ENCODE results near the gene TMEM45A.
A peak's percentile ranks its signal among the peaks of the same experiment; 100 is the strongest.

The TMEM45A gene

DNA sequence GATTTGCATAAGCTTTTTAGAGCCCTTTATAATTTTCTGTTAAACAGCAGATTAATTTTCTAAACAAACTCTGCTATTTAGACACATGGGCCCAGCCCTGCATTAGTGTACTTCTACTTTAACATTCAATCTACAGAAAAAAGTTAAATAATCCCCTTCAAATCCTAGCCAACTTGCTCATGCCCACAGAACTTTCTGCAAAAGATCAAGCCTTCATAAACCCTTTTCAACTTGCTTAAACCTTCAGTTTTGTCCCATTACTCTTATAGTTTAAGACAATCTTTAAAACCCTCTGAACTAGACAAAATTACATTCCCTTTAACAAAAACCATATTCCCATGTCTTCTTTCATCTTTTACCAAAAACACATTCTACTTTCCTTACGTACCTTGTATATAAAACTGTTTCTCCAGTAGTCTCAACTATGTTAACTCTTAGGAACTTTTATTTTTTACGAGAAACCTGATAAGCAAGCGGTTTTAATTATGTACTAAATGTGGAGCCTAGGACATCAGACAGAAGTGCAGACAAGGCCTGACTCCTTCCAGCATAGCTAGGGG, 91.8 kb downstream of the TMEM45A start:
- Histone ChIP-seq H3K4me3 (no peak overlapping the region), H3K27ac (no peak overlapping the region)
- DNase-seq (ENCODE audit: low spot score) = no peak
- TF ChIP-seq, protein P1, sequence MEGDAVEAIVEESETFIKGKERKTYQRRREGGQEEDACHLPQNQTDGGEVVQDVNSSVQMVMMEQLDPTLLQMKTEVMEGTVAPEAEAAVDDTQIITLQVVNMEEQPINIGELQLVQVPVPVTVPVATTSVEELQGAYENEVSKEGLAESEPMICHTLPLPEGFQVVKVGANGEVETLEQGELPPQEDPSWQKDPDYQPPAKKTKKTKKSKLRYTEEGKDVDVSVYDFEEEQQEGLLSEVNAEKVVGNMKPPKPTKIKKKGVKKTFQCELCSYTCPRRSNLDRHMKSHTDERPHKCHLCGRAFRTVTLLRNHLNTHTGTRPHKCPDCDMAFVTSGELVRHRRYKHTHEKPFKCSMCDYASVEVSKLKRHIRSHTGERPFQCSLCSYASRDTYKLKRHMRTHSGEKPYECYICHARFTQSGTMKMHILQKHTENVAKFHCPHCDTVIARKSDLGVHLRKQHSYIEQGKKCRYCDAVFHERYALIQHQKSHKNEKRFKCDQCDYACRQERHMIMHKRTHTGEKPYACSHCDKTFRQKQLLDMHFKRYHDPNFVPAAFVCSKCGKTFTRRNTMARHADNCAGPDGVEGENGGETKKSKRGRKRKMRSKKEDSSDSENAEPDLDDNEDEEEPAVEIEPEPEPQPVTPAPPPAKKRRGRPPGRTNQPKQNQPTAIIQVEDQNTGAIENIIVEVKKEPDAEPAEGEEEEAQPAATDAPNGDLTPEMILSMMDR (IDR thresholded peaks at IDR 0.05) = no peak

- DNase-seq (ENCODE audit: low spot score) = no peak
- TF ChIP-seq, protein P1 (IDR thresholded peaks at IDR 0.05) = no peak
- H3K4me3 ChIP-seq = no peak overlapping the region
- H3K27ac ChIP-seq = no peak overlapping the region
Measured at GRCh38 chr3:100586832-100587231, 94.4 kb downstream of the TMEM45A start.

GRCh38 chr3:100588251-100588650, 95.8 kb downstream of the TMEM45A start:
- no peak overlapping the region for H3K27ac ChIP-seq
- DNase-seq (ENCODE audit: low spot score) = no peak
- TF ChIP-seq, protein P1 (IDR thresholded peaks at IDR 0.05) = no peak
- H3K4me3 ChIP-seq = no peak overlapping the region

DNA sequence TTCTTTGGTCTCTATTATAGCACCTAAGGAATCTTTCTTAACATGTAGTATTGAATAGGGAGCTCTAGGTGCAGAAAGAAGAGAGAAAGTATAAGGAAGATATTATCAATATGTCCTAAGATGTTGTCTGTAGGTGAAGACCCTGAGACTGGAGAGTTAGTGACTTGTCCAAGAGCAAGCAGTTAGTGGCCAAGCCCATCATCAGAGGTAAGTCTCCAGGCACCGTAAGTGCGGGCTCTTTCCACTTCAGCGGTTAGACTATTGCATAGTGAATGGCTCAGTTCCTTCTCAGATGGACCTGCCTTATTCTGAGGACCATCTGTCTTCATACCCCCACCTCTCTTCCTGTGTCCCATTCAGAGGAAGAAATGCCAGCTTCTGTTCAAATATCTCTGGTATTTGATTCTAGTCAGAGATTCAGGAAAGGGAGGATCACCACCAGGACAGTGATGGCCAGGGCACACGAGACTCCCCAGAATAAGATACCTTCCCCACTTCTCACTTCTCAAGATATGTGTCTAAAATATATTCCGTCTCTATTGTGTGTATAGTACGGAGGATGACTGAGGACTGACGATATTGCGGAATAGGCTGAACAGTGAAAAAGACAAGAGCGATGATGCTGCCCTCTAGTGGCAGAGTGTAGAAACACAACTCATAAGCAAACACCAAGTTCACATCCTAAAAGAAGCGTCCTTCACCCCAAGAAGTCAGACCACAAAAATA, 97.9 kb downstream of the TMEM45A start:
- H3K27ac ChIP-seq = no peak overlapping the region
- peak overlapping the region; percentile 49 for H3K4me3 ChIP-seq
- TF ChIP-seq, protein P1 (IDR thresholded peaks at IDR 0.05) = peak; percentile 83

GRCh38 chr3:100590840-100591147, 98.4 kb downstream of the TMEM45A start:
- TF ChIP-seq, protein P1 (IDR thresholded peaks at IDR 0.05) = no peak
- Histone ChIP-seq H3K27ac (no peak overlapping the region), H3K4me3 (no peak overlapping the region)
- DNase-seq (ENCODE audit: low spot score) = no peak

More for the DNA sequence above, 97.9 kb downstream of the TMEM45A start:
- no peak for DNase-seq (ENCODE audit: low spot score)

DNA sequence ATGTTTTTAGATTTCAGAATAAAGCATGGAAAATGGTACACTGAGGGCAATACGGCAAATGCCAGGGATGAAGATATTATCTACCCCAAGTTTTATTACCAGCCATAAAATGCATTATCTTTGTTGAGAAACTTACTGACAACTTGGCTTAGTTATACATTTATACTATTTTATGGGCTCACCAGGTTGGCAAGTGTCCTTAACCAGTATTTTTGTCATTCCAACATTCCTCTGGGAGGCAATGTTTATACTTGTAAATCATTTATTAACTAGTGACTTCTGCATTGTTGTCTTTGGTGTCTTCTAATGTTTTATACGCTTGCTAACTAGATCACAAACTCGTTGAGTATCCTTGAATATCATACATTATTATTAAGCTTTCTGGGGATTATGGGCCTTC, 99.0 kb downstream of the TMEM45A start:
- Histone ChIP-seq H3K27ac (no peak overlapping the region), H3K4me3 (no peak overlapping the region)
- TF ChIP-seq, protein P1 (IDR thresholded peaks at IDR 0.05) = no peak
- no peak for DNase-seq (ENCODE audit: low spot score)
